ENCODE data around the gene SCUBE3. TPM values are rescaled to one million over a fixed set of nuclear protein-coding genes. Genes with fewer than 3 reads are reported as not detected.
A peak's percentile ranks its signal among the peaks of the same experiment; 100 is the strongest.

SCUBE3 gene
- total RNA-seq, 1 donor from 2014 or later, result 1.2 TPM

- Mint-ChIP-seq H3K27me3 (ENCODE audit: unreplicated experiment) (peaks cover 11% of the 10 kb centered on the region), H3K9me3 (ENCODE audit: unreplicated experiment) (no peaks in the 10 kb centered on the region), H3K27ac (ENCODE audit: unreplicated experiment) (no peak overlapping the region), H3K4me1 (ENCODE audit: unreplicated experiment) (peaks cover 5% of the 10 kb centered on the region), H3K4me3 (ENCODE audit: unreplicated experiment) (no peak overlapping the region), H3K36me3 (ENCODE audit: low read depth, unreplicated experiment) (no peaks in the 10 kb centered on the region)
- TF ChIP-seq, protein P1, sequence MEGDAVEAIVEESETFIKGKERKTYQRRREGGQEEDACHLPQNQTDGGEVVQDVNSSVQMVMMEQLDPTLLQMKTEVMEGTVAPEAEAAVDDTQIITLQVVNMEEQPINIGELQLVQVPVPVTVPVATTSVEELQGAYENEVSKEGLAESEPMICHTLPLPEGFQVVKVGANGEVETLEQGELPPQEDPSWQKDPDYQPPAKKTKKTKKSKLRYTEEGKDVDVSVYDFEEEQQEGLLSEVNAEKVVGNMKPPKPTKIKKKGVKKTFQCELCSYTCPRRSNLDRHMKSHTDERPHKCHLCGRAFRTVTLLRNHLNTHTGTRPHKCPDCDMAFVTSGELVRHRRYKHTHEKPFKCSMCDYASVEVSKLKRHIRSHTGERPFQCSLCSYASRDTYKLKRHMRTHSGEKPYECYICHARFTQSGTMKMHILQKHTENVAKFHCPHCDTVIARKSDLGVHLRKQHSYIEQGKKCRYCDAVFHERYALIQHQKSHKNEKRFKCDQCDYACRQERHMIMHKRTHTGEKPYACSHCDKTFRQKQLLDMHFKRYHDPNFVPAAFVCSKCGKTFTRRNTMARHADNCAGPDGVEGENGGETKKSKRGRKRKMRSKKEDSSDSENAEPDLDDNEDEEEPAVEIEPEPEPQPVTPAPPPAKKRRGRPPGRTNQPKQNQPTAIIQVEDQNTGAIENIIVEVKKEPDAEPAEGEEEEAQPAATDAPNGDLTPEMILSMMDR (IDR thresholded peaks at IDR 0.05; ENCODE audit: unreplicated experiment), result no peak
- no peak for DNase-seq (ENCODE audit: low spot score)
These were observed 7.4 kb upstream of the SCUBE3 start for GRCh38 chr6:35206346-35206745.

DNA sequence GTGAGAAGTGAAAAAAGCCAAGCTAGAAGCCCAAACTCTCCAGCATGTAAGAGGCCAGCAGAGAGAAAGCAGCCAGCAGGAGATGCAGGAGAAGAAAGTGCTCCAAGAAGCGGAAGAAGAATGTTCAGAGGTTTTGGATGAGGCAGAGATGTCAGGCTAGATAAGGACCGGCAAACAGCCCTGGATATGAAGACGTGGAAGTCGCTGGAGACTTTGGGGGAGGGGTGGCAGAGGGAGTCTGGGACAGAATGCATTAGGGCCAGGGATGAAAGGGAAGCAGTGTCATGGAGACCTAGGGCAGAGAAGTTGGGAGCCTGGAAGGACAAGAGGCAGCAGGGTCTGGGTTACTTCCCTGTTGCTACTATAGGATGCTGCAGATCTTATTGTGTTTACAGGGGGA lies 5.3 kb upstream of the SCUBE3 start:
- Mint-ChIP-seq H3K27me3 (ENCODE audit: unreplicated experiment) (peaks cover 23% of the 10 kb centered on the region), H3K4me3 (ENCODE audit: unreplicated experiment) (no peak overlapping the region), H3K9me3 (ENCODE audit: unreplicated experiment) (no peaks in the 10 kb centered on the region), H3K4me1 (ENCODE audit: unreplicated experiment) (peaks cover 23% of the 10 kb centered on the region), H3K36me3 (ENCODE audit: low read depth, unreplicated experiment) (no peaks in the 10 kb centered on the region), H3K27ac (ENCODE audit: unreplicated experiment) (no peak overlapping the region)
- TF ChIP-seq, protein P1 (IDR thresholded peaks at IDR 0.05; ENCODE audit: unreplicated experiment), result no peak
- DNase-seq (ENCODE audit: low spot score), result no peak

DNA sequence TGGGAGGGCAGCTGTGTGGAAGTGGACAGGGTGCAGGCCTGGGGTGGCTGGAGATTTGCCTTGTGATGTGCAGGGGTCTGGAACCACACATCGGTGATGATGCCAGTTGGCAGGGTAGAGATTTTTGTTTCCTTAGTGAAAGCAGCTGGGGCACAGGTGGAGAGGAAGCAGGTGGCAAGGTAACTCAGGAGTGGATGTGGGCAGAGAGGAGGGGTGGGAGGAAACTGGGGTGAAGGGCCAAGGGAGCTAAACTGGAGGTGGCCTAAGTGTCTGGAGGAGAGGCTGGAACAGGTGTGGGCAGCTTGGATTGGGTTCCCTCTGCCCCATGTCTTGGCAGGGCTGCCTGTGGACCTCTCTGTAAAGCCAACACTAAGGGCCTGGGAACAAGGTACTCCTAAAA lies 4.7 kb upstream of the SCUBE3 start:
- peaks cover 23% of the 10 kb centered on the region for H3K4me1 Mint-ChIP-seq (ENCODE audit: unreplicated experiment)
- TF ChIP-seq, protein P1 (IDR thresholded peaks at IDR 0.05; ENCODE audit: unreplicated experiment), result no peak
- DNase-seq (ENCODE audit: low spot score), result no peak
- H3K27ac Mint-ChIP-seq (ENCODE audit: unreplicated experiment), result no peak overlapping the region
- no peak overlapping the region for H3K4me3 Mint-ChIP-seq (ENCODE audit: unreplicated experiment)
- peaks cover 23% of the 10 kb centered on the region for H3K27me3 Mint-ChIP-seq (ENCODE audit: unreplicated experiment)
- H3K36me3 Mint-ChIP-seq (ENCODE audit: low read depth, unreplicated experiment), result no peaks in the 10 kb centered on the region
- no peaks in the 10 kb centered on the region for H3K9me3 Mint-ChIP-seq (ENCODE audit: unreplicated experiment)

- no peak overlapping the region for H3K27ac Mint-ChIP-seq (ENCODE audit: unreplicated experiment)
- H3K4me3 Mint-ChIP-seq (ENCODE audit: unreplicated experiment), result no peak overlapping the region
- H3K36me3 Mint-ChIP-seq (ENCODE audit: low read depth, unreplicated experiment), result no peaks in the 10 kb centered on the region
- TF ChIP-seq, protein P1 (IDR thresholded peaks at IDR 0.05; ENCODE audit: unreplicated experiment), result no peak
- H3K4me1 Mint-ChIP-seq (ENCODE audit: unreplicated experiment), result peaks cover 23% of the 10 kb centered on the region
- no peak for DNase-seq (ENCODE audit: low spot score)
- peaks cover 23% of the 10 kb centered on the region for H3K27me3 Mint-ChIP-seq (ENCODE audit: unreplicated experiment)
- H3K9me3 Mint-ChIP-seq (ENCODE audit: unreplicated experiment), result no peaks in the 10 kb centered on the region
These were observed 4.0 kb upstream of the SCUBE3 start for GRCh38 chr6:35209622-35210247.

DNA sequence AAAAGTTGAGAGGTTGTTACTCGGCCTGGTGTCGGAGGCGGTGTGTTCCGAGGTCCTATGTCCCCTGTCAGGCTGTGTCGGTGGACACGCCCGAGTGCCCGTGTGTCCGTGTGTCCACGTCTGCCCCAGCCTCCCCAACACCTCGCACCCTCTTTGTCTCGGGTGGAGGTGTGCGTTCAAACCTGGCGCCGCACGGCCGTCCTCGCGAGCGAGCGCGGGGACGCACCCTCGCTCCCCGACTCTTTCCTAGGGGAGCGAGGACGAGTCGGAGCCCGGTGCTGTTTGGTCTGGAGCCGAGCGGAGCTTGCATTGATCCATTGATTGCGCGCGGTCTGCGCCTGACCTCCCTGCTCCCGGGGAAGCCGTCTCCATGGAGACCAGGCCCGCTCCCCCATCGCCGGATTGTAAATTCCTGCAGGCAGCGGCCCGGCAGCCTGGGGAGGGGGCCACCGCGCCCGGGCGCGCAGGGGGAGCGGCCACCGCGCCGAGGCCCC lies 411 bp upstream of the SCUBE3 start:
- no peak overlapping the region for H3K27ac Mint-ChIP-seq (ENCODE audit: unreplicated experiment)
- peak; percentile 39 for DNase-seq (ENCODE audit: low spot score)
- peaks cover 45% of the 10 kb centered on the region for H3K4me1 Mint-ChIP-seq (ENCODE audit: unreplicated experiment)
- H3K27me3 Mint-ChIP-seq (ENCODE audit: unreplicated experiment), result peaks cover 29% of the 10 kb centered on the region
- H3K36me3 Mint-ChIP-seq (ENCODE audit: low read depth, unreplicated experiment), result no peaks in the 10 kb centered on the region
- H3K4me3 Mint-ChIP-seq (ENCODE audit: unreplicated experiment), result peak overlapping the region; percentile 85
- TF ChIP-seq, protein P1 (IDR thresholded peaks at IDR 0.05; ENCODE audit: unreplicated experiment), result no peak
- H3K9me3 Mint-ChIP-seq (ENCODE audit: unreplicated experiment), result no peaks in the 10 kb centered on the region
